ENCODE measurements around the gene TMEM255B.

Gene TMEM255B

GRCh38 chr13:113834496-113835200, 75.6 kb downstream of the TMEM255B start:
- DNase-seq (ENCODE audit: low spot score), result no peak

GRCh38 chr13:113835461-113836270, 76.6 kb downstream of the TMEM255B start:
- DNase-seq (ENCODE audit: low spot score), result no peak

GRCh38 chr13:113836768-113837559, 77.9 kb downstream of the TMEM255B start:
- peak; percentile 30 for DNase-seq (ENCODE audit: low spot score)

- DNase-seq (ENCODE audit: low spot score), result peak; percentile 70
Measured at GRCh38 chr13:113837560-113838355, 78.7 kb downstream of the TMEM255B start.

GRCh38 chr13:113838711-113839201, 79.7 kb downstream of the TMEM255B start:
- no peak for DNase-seq (ENCODE audit: low spot score)

- no peak for DNase-seq (ENCODE audit: low spot score)
Measured at GRCh38 chr13:113839536-113840204, 80.6 kb downstream of the TMEM255B start.

GRCh38 chr13:113840541-113841352, 81.7 kb downstream of the TMEM255B start:
- no peak for DNase-seq (ENCODE audit: low spot score)

GRCh38 chr13:113841353-113841650, 82.3 kb downstream of the TMEM255B start:
- DNase-seq (ENCODE audit: low spot score), result no peak

GRCh38 chr13:113842336-113843062, 83.5 kb downstream of the TMEM255B start:
- no peak for DNase-seq (ENCODE audit: low spot score)

- DNase-seq (ENCODE audit: low spot score), result no peak
Measured at GRCh38 chr13:113843063-113843654, 84.1 kb downstream of the TMEM255B start.

GRCh38 chr13:113843864-113844556, 85.0 kb downstream of the TMEM255B start:
- DNase-seq (ENCODE audit: low spot score), result no peak

- no peak for DNase-seq (ENCODE audit: low spot score)
Measured at GRCh38 chr13:113845055-113845454, 86.0 kb downstream of the TMEM255B start.

GRCh38 chr13:113845723-113846635, 87.0 kb downstream of the TMEM255B start:
- no peak for DNase-seq (ENCODE audit: low spot score)

GRCh38 chr13:113846636-113847318, 87.8 kb downstream of the TMEM255B start:
- no peak for DNase-seq (ENCODE audit: low spot score)

- no peak for DNase-seq (ENCODE audit: low spot score)
Measured at GRCh38 chr13:113848020-113848419, 89.0 kb downstream of the TMEM255B start.

GRCh38 chr13:113848431-113849260, 89.6 kb downstream of the TMEM255B start:
- no peak for DNase-seq (ENCODE audit: low spot score)
